AG09309 (cell line): ENCODE data around the gene TTLL11.

Experiments
- DNase-seq: peaks from one replicate; pipeline ENCODE4 v3.0.0-alpha.2; 2010; ENCODE audit warnings: low read depth
- H3K4me3 ChIP-seq: 2 replicates; pipeline ENCODE4 v1.5.1; 2011; ENCODE audit warnings: mild to moderate bottlenecking, low read depth, low read length, moderate library complexity; ENCODE audit not compliant: control insufficient read depth
- CTCF ChIP-seq: IDR thresholded peaks from 2 replicates; pipeline ENCODE4 v1.5.1; 2011; ENCODE audit warnings: mild to moderate bottlenecking, low read depth, low read length, inconsistent platforms; ENCODE audit not compliant: insufficient read depth, control insufficient read depth; ENCODE audit errors: missing control alignments

Gene TTLL11

GRCh38 chr9:122032346-122032745 is 60.8 kb downstream of the TTLL11 start:
- H3K4me3 ChIP-seq = no peak overlapping the region
- no peak for TF ChIP-seq CTCF
- no peak for DNase-seq

- no peak for DNase-seq
- TF ChIP-seq CTCF = no peak
- H3K4me3 ChIP-seq = no peak overlapping the region
Observed at GRCh38 chr9:122031776-122032175, 61.3 kb downstream of the TTLL11 start.

GRCh38 chr9:122031157-122031556 is 62.0 kb downstream of the TTLL11 start:
- TF ChIP-seq CTCF = no peak
- H3K4me3 ChIP-seq = no peak overlapping the region
- no peak for DNase-seq

- DNase-seq = no peak
- TF ChIP-seq CTCF = no peak
Observed at GRCh38 chr9:122030357-122030756, 62.8 kb downstream of the TTLL11 start.

GRCh38 chr9:122029898-122030297 is 63.2 kb downstream of the TTLL11 start:
- H3K4me3 ChIP-seq = no peak overlapping the region
- no peak for DNase-seq
- no peak for TF ChIP-seq CTCF

More at GRCh38 chr9:122030357-122030756, 62.8 kb downstream of the TTLL11 start:
- H3K4me3 ChIP-seq = no peak overlapping the region

- DNase-seq = no peak
- TF ChIP-seq CTCF = no peak
- no peak overlapping the region for H3K4me3 ChIP-seq
Observed at GRCh38 chr9:122028089-122028488, 65.0 kb downstream of the TTLL11 start.

- no peak for TF ChIP-seq CTCF
- H3K4me3 ChIP-seq = no peak overlapping the region
- DNase-seq = no peak
Observed at GRCh38 chr9:122020398-122020797, 72.7 kb downstream of the TTLL11 start.
